22Rv1 (cell line): ENCODE results near the gene INAFM2.

Experiments
- H3K27ac ChIP-seq: fragments of 450-650 bp; 2 replicates; pipeline ENCODE4 v1.5.1; 2017
- ZFX ChIP-seq: fragments of 450-650 bp; IDR thresholded peaks from 2 replicates; pipeline ENCODE4 v1.6.1; 2017; ENCODE audit warnings: antibody characterized with exemption, borderline replicate concordance
- TF ChIP-seq, protein P1 (sequence below): fragments of 450-650 bp; IDR thresholded peaks from 2 replicates; pipeline ENCODE4 v1.5.1; 2017; ENCODE audit warnings: mild to moderate bottlenecking

The INAFM2 gene

DNA sequence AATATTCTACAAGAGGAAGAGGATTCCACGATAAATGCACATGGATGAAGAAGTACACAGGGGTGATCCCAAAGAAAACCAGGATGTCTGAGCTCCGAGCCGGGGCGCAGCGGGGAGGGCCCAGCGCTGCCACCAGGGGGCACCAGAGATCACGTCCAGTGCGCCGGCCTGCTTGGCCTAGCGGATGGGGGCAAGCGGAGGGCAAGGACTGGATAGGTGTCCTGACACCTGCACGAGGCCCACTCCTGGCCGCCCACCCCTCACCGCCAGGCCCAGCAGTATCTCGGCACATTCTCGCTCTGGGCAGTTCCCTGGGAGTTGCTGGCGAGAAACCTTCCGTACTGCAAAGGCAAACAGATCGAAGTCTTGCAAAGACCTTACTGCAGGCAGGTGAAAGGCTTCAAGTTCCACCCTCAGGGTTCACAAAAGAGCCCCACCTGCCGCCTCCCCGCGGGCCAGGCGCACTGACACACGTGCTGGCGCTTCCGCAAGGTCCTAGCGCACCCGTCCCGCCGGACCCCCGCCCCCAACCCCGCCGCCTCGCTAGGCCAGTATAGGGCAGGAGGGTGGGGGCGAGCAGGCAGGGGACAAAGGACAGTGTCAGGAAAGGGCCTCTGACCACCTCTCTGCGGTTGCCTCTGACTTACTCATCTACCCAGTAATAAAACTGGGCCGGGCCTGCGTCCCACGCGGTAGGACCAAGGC is 43.9 kb upstream of the INAFM2 start:
- TF ChIP-seq, protein P1, sequence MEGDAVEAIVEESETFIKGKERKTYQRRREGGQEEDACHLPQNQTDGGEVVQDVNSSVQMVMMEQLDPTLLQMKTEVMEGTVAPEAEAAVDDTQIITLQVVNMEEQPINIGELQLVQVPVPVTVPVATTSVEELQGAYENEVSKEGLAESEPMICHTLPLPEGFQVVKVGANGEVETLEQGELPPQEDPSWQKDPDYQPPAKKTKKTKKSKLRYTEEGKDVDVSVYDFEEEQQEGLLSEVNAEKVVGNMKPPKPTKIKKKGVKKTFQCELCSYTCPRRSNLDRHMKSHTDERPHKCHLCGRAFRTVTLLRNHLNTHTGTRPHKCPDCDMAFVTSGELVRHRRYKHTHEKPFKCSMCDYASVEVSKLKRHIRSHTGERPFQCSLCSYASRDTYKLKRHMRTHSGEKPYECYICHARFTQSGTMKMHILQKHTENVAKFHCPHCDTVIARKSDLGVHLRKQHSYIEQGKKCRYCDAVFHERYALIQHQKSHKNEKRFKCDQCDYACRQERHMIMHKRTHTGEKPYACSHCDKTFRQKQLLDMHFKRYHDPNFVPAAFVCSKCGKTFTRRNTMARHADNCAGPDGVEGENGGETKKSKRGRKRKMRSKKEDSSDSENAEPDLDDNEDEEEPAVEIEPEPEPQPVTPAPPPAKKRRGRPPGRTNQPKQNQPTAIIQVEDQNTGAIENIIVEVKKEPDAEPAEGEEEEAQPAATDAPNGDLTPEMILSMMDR, result peak; percentile 99
- TF ChIP-seq ZFX, result no peak
- H3K27ac ChIP-seq, result no peak overlapping the region

DNA sequence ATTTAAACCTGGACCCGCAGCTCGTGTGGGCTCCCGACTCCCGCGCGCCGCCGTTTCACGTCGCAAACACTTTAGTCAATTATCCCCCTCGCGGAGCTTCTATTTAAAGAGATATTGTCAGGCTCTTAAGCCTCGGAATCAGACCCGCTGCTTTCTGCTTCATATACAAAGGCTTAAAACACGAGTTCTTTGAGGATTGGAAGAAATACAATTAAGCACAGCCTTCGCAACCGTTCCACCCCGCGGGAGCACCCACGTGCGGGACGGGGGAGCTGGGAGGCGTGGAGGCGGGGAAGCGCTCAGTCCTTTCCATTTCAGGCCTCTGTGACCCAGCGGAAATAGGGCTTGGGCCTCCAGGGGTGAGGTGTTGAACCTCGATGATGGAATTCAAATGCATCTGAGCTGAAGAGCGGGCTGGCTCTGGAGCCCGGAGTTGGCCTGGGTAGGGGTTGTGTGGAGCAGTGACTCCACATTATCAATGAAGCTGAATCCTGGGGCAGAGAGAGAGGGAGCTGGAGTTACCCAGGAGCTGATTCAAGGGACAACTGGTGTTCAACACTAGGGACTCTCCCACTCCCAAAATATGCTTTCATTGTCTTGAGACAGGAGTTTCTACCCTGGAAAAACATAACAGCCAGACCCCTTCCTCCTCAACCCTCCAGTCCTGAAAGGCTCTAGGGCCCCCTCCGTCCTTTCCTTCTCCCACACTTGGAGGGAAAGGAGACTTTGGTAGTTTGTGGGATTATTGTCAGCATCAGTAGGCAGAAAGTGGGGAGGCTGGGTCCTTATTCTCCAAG is 43.0 kb upstream of the INAFM2 start:
- TF ChIP-seq, protein P1, result no peak
- no peak for TF ChIP-seq ZFX
- no peak overlapping the region for H3K27ac ChIP-seq

DNA sequence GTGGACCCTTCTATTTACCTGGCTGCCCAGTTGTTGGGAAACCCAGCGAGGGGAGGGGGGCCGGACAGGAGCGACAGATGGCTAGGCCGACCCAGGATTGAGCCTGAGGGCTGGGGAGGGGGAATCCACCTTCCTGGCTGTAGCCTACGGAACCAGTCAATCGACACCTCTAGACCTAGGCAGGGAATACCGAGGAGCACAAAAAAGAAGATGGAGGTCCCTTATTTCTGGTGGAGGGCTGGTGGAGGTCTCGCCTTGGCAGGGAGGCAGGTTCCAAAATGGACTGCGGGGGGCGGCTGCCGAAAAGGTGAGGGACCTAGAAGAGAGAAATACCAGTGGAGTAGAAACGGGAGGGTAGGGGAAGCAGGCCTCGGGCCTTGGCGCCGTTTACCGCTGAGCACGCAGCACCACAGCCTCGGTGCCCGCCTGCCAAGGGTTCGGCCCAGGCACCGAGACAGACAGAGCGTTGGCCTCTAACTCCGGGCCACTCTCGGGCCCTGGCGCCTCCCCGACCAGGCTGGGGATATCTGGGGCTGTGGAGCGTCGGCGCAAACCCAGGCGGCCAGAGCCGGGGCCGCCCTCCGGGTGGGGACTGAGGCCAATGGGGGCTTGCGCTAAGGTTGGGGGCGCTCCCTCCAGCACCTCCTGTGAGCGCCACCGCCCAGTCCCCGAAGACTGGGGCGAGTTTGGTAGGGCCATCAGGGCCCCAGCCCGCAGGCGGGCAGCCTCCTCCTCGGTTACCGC is 42.3 kb upstream of the INAFM2 start:
- TF ChIP-seq ZFX, result no peak
- TF ChIP-seq, protein P1, result no peak
- no peak overlapping the region for H3K27ac ChIP-seq

DNA sequence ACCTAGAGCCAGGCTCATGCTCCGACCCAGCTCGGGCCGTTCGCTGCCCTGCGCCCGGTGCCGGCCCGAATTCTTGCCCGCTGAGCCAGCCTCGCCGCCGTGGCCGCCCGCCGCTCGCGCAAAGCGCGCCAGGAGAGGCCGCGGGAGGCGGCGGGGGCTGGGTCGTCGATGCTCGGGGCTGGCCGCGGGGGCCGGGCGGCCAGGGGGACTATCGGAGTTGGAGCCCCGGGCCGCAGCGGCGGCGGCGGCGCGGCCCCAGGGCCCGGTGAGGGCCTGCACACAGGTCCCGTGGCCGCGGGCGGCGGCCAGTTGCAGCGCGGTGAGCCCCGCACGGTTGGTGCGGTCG is 41.7 kb upstream of the INAFM2 start:
- no peak overlapping the region for H3K27ac ChIP-seq
- no peak for TF ChIP-seq ZFX
- TF ChIP-seq, protein P1, result no peak

DNA sequence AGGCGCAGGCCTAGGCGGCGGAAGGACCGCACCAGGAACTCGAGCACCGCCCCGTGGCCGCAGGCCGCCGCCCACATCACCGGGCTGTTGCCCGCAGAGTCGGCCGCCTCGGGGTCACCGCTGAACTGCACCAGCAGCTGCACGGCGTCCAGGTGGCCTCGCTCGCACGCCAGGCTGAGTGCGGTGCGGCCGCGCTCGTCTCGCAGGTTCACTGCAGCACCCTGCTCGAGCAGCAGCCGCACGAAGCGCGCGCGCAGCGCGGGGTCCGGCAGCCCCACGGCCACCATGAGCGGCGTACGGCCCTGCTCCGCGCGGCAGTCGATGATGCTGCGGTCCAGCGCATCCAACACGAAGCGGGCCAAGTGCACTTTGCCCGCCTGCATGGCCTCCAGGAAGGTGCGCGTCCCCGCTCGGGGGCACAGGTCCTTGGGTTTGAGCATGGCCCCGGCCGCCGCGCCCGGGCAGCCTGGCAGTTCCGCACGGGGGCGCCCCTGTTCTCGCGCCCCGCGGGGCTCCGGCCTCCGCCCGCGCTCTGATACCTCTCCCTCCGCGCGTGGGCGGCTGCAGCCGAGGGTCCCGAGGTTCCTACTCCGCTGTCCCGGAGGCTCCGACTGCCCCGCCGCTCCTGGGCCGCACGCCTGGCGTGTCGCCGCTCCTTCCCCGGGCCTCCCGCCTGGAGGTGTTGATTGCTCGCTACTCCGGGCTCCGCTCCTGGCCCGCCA is 41.2 kb upstream of the INAFM2 start:
- H3K27ac ChIP-seq, result no peak overlapping the region
- no peak for TF ChIP-seq ZFX
- TF ChIP-seq, protein P1, result peak; percentile 78

DNA sequence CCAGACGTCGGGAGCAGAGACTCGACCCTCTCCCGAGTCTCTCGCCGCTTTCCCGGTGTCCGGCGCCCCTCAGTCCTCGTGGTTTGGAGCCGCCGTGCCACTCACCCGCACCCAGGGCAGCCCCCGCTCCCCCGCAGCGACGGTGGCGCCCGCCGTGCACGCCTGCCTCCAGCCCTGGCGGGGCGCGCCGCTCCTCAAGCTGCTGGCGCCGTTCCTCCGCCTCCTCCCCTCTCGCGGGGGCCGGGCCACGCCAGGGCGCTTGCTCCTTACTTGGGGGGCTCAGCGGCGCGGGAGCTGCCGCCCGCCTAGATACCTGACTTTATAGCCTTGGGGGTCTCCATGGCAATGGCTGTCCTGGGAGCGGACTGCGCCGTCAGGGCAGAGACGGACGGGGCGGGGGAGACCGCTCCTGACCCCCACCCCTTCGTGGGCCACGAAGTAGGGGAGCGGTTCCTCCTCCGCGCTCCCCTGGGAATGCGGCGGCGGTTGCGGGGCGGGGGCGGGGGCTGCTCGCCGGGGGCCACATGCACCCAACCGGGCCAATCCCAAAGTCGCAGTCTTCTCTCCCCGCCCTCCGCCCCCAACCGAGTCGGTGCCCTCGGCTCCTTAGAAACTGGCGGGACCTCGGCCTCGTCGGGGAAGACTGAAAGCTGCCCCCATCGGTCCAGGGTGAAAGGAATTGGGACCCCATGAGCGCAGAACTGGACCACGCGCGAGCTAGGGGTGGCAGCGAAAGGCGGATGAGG is 40.5 kb upstream of the INAFM2 start, which contains the start of gene ANKRD63:
ANKRD63 (minus strand) TSS at position 196 of the 746 bp plus-strand sequence. CDS start 478 bp downstream, outside the sequence.
- H3K27ac ChIP-seq, result no peak within 1 kb of the TSS
- no peak for TF ChIP-seq ZFX
- TF ChIP-seq, protein P1, result no peak
